Calu3 (cell line): Measurements from ENCODE around the gene GALNS. TPM values are rescaled to one million over a fixed set of nuclear protein-coding genes. Genes with fewer than 3 reads are reported as not detected.

ENCODE experiments used
- BruUV-seq: library from RNA; stranded (reverse); fragments of 400-500 nt; replicated peaks from 2 replicates; lab custom pipeline; 2021; lab: Mats Ljungman, UMichigan
- CTCF ChIA-PET: fragments of 300-600 bp; sonication (Branson Sonifier 250); formaldehyde crosslinking; loops from one replicate; lab custom pipeline; 2022; ENCODE audit warnings: antibody characterized with exemption; lab: Charles Lee
- DNase-seq: peaks from one replicate; pipeline ENCODE4 v3.0.0; 2022
- H3K27ac Mint-ChIP-seq: one replicate; pipeline ENCODE4 v1.8.0; 2022; ENCODE audit warnings: mixed read lengths; ENCODE audit not compliant: unreplicated experiment
- H3K27me3 Mint-ChIP-seq: one replicate; pipeline ENCODE4 v1.8.0; 2022; ENCODE audit warnings: mixed read lengths; ENCODE audit not compliant: unreplicated experiment
- H3K36me3 Mint-ChIP-seq: one replicate; pipeline ENCODE4 v1.8.0; 2022; ENCODE audit warnings: mild to moderate bottlenecking, moderate library complexity, mixed read lengths; ENCODE audit not compliant: insufficient read depth, unreplicated experiment
- H3K4me1 Mint-ChIP-seq: one replicate; pipeline ENCODE4 v1.8.0; 2022; ENCODE audit warnings: mild to moderate bottlenecking, low read depth, mixed read lengths; ENCODE audit not compliant: unreplicated experiment
- H3K4me3 Mint-ChIP-seq: one replicate; pipeline ENCODE4 v1.8.0; 2022; ENCODE audit warnings: mild to moderate bottlenecking, low read depth, moderate library complexity, mixed read lengths; ENCODE audit not compliant: unreplicated experiment
- H3K9me3 Mint-ChIP-seq: one replicate; pipeline ENCODE4 v1.8.0; 2022; ENCODE audit warnings: low read depth, mixed read lengths; ENCODE audit not compliant: unreplicated experiment
- intact Hi-C: fragments of 100-400 bp; cut with micrococcal nuclease; formaldehyde crosslinking; loops from one replicate; pipeline ENCODE4 v1.10.0; 2022; ENCODE audit not compliant: unreplicated experiment
- total RNA-seq: library from RNA; stranded (reverse); gene quantifications from 2 replicates; pipeline ENCODE4 v1.2.3, GENCODE V29; 2022
- TF ChIP-seq, protein P1 (sequence below): fragments of 200-600 bp; IDR thresholded peaks from one replicate; pipeline ENCODE4 v1.8.0; 2022; ENCODE audit warnings: antibody characterized with exemption; ENCODE audit not compliant: unreplicated experiment

GALNS gene
- total RNA-seq, 1 experiment from 2014 or later: 50.4 TPM

DNA sequence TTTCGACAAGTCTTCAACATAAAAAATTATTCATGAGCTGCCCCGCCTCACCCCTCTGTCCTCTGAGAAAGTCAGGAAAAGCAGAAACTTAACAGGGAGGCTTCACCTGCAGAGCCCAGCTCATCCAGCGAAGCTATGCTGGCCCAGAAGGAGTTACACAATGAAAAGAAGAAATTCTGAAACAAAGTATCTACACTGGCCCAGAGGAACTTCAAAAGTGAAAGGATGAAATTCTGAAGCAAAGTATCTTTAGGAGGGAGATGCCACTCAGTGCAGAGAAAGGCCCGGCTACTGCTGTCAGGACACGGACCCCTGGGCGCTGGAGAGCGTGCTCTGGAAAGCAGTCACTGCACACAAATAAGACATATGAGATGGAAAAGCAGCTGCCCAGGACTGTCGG is 1.6 kb downstream of the GALNS start:
- CTCF ChIA-PET: interaction anchor here (0.6 kb wide), 1 partner anchor 131 kb away, joined by 3 read pairs; no protein-coding TSS in a partner anchor
- no TSS peak for BruUV-seq

DNA sequence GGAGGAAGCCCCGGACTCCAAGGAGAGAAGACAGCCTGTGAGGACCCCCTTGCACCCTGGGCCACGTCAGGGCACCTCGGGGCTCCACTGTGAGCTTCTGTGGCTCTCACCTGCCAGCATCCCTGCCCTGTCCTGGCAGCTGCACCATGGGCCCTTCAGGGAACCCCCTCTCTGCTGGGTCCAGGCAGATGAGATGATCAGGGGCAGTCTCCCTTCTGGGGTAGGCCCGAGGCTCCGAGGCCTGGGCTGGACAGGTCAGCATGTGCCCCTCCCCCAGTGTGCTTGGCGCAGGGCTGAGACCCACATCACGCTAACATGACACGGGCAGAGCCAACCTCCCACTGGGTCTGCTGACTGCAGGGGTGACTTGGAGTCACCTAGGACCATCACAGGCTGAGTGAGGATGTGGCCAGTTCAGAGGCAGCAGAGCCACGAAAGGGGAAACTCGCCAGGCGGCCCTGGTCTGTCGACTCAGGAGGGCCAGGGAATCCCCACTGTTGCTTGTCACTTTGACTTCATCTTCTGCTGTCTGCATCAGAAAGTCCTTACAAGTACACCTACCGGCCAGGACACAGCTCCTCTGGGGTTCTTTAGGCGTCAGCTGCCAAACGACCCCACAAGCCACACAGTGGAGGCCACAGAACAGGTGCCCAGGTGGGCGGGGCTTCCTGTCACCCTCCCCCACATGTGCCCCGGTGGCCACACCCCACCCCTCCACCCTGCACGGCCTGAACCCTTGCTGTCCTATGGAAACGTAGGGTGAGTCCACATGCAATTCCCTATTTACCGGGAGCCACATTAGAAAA is 2.2 kb downstream of the GALNS start:
- no peaks in the 10 kb centered on the region for H3K27me3 Mint-ChIP-seq
- CTCF ChIA-PET: interaction anchor here (0.6 kb wide), 1 partner anchor 132 kb away, joined by 3 read pairs; no protein-coding TSS in a partner anchor
- no peak overlapping the region for H3K27ac Mint-ChIP-seq
- peak overlapping the region; percentile 89 for H3K4me3 Mint-ChIP-seq
- no peaks in the 10 kb centered on the region for H3K9me3 Mint-ChIP-seq
- peaks cover 23% of the 10 kb centered on the region for H3K36me3 Mint-ChIP-seq
- no TSS peak for BruUV-seq
- DNase-seq: no peak
- peaks cover 17% of the 10 kb centered on the region for H3K4me1 Mint-ChIP-seq
- TF ChIP-seq, protein P1, sequence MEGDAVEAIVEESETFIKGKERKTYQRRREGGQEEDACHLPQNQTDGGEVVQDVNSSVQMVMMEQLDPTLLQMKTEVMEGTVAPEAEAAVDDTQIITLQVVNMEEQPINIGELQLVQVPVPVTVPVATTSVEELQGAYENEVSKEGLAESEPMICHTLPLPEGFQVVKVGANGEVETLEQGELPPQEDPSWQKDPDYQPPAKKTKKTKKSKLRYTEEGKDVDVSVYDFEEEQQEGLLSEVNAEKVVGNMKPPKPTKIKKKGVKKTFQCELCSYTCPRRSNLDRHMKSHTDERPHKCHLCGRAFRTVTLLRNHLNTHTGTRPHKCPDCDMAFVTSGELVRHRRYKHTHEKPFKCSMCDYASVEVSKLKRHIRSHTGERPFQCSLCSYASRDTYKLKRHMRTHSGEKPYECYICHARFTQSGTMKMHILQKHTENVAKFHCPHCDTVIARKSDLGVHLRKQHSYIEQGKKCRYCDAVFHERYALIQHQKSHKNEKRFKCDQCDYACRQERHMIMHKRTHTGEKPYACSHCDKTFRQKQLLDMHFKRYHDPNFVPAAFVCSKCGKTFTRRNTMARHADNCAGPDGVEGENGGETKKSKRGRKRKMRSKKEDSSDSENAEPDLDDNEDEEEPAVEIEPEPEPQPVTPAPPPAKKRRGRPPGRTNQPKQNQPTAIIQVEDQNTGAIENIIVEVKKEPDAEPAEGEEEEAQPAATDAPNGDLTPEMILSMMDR: no peak
- intact Hi-C loops: no loop called here

More for the DNA sequence above, 1.6 kb downstream of the GALNS start:
- Mint-ChIP-seq H3K4me1 (peaks cover 17% of the 10 kb centered on the region), H3K27ac (peak overlapping the region; percentile 16), H3K36me3 (peaks cover 23% of the 10 kb centered on the region), H3K27me3 (no peaks in the 10 kb centered on the region), H3K9me3 (no peaks in the 10 kb centered on the region), H3K4me3 (peak overlapping the region; percentile 89)
- TF ChIP-seq, protein P1: no peak
- DNase-seq: no peak
- intact Hi-C loops: no loop called here

DNA sequence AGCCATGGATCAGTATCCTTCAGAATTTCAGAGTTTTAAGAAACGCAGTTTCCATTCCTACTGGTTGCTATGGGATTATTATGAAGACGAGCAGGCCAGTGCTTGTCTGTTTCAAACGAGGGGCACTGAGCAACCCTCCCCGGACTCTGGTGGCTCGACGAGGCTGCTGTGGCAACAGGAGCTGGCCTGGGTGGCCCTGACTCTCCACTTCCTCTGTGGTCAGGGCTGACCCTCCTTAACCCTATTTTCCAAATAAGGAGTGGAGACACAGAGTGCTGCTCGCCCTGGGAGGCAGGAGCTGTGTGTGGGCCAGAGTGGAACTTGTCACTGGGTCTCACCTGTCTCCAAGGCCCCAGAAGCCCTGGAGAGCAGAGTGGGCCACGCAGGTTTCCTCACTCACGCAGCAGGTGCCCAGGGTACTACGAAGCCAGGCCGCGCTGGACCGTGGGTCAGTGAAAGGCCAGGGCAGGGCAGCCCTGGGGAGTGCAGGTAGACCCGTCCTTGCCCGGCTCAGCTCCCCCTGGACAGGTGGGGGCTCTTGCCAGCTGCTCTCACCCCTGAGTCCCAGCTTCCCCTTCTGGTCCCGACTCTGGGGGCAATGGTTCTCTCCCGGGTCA is 3.3 kb downstream of the GALNS start:
- CTCF ChIA-PET: interaction anchor here (1.3 kb wide), 1 partner anchor 199 kb away, joined by 3 read pairs; no protein-coding TSS in a partner anchor
- Mint-ChIP-seq H3K9me3 (no peaks in the 10 kb centered on the region), H3K27me3 (no peaks in the 10 kb centered on the region), H3K36me3 (peaks cover 23% of the 10 kb centered on the region), H3K4me1 (peaks cover 17% of the 10 kb centered on the region), H3K27ac (no peak overlapping the region), H3K4me3 (no peak overlapping the region)
- BruUV-seq: no TSS peak
- no peak for DNase-seq
- intact Hi-C loops: no loop called here
- TF ChIP-seq, protein P1: no peak

DNA sequence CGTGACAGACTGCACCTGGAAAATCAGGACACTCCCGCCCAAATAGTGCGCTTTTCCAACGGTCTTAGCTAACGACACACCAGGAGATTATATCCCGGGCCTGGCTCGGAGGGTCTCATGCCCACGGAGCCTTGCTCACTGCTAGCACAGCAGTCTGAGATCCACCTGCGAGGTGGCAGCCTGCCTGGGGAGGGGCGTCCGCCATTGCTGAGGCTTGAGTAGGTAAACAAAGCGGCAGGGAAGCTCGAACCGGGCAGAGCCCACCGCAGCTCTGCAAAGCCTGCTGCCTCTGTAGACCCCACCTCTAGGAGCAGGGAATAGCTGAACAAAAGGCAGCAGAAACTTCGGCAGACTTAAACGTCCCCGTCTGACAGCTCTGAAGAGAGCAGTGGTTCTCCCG is 5.1 kb downstream of the GALNS start:
- no TSS peak for BruUV-seq
- no peak overlapping the region for H3K27ac Mint-ChIP-seq
- CTCF ChIA-PET: no interaction called here

More for the DNA sequence above, 5.1 kb downstream of the GALNS start:
- Mint-ChIP-seq H3K4me3 (no peak overlapping the region), H3K4me1 (peaks cover 9% of the 10 kb centered on the region), H3K36me3 (peaks cover 15% of the 10 kb centered on the region), H3K27me3 (no peaks in the 10 kb centered on the region), H3K9me3 (no peaks in the 10 kb centered on the region)
- DNase-seq: no peak
- TF ChIP-seq, protein P1: no peak
- intact Hi-C loops: no loop called here
